ENCODE data around the gene ZNF565. TPM values are rescaled to one million over a fixed set of nuclear protein-coding genes. Genes with fewer than 3 reads are reported as not detected.

The ZNF565 gene
- total and polyA plus RNA-seq, 2 of the 13 experiments (the other 11 are each of a cell fraction or from before 2014, with no cell fraction given), result 1.8 to 5.2 TPM

DNA sequence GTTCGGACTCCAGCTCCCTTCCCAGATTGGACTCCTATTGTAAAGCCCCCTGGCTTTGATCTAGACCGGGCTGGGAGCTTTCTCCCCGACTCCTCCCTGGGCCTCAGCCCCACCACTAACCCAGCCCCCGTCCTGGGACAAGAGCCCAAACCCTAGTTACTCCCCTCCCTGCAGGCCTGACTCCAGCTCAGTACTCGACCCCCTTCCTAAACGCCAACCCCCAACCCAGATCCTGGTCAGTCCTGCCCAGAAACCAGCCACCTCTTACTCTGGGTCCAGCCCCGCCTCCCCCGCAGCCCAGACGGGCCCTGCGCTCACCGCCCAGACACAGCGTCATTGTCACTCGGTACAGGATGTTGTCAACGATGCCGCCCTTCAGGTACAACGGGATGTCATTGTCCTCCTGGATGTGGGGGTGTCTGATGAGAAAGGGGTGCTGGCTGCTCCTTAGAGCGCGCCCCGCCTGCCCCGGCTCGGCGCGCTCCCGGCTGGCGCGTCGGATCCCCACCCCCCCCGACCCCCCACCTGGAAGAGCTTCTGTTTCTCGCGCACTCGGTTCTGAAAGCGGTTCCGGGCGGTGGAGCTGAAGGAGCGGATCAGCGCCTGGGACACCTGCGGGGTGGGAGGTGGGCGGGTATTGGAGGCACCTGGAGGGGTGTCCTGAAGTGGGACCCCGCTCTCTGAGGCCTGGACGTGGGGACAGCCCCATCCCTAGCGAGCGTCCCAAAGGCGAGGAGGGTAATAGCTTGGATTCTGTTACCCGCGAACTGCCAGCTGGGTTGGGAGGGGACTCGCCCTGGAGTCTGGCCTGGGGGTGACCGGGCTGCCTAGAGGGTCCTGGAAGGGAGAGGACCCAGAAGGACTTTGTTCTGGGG lies 63.1 kb downstream of the ZNF565 start (continued):
- TF ChIP-seq, protein P1, sequence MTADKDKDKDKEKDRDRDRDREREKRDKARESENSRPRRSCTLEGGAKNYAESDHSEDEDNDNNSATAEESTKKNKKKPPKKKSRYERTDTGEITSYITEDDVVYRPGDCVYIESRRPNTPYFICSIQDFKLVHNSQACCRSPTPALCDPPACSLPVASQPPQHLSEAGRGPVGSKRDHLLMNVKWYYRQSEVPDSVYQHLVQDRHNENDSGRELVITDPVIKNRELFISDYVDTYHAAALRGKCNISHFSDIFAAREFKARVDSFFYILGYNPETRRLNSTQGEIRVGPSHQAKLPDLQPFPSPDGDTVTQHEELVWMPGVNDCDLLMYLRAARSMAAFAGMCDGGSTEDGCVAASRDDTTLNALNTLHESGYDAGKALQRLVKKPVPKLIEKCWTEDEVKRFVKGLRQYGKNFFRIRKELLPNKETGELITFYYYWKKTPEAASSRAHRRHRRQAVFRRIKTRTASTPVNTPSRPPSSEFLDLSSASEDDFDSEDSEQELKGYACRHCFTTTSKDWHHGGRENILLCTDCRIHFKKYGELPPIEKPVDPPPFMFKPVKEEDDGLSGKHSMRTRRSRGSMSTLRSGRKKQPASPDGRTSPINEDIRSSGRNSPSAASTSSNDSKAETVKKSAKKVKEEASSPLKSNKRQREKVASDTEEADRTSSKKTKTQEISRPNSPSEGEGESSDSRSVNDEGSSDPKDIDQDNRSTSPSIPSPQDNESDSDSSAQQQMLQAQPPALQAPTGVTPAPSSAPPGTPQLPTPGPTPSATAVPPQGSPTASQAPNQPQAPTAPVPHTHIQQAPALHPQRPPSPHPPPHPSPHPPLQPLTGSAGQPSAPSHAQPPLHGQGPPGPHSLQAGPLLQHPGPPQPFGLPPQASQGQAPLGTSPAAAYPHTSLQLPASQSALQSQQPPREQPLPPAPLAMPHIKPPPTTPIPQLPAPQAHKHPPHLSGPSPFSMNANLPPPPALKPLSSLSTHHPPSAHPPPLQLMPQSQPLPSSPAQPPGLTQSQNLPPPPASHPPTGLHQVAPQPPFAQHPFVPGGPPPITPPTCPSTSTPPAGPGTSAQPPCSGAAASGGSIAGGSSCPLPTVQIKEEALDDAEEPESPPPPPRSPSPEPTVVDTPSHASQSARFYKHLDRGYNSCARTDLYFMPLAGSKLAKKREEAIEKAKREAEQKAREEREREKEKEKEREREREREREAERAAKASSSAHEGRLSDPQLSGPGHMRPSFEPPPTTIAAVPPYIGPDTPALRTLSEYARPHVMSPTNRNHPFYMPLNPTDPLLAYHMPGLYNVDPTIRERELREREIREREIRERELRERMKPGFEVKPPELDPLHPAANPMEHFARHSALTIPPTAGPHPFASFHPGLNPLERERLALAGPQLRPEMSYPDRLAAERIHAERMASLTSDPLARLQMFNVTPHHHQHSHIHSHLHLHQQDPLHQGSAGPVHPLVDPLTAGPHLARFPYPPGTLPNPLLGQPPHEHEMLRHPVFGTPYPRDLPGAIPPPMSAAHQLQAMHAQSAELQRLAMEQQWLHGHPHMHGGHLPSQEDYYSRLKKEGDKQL (CRISPR knock-in tag; IDR thresholded peaks at IDR 0.05; ENCODE audit: low read depth), result no peak

DNA sequence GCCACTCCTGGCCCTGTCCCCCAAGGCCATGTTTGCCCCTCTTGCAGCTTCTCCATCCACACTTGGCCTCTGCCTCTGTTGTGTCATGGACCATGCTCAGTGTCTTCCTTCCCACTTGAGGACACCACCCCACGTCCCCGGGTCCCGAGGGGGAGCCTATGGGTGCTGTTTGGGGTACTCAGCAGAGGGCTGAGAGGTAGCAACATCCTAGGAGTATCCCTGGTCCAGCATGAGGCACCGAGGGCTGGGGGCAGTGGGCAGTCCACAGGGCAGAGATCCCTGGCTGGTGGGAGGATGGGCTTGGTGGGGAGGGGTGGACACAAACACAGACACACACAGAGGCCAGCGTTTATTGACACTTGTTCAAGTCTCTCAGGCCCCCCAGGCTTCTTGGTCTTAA lies 63.9 kb downstream of the ZNF565 start:
- POLR2A ChIA-PET, result no interaction called here
- DNase-seq (ENCODE audit: low spot score) (no peak), ATAC-seq (no peak), FAIRE-seq (no peak)
- H3K4me3 ChIP-seq (replicated peaks in 1 of 3; ENCODE audit: insufficient read depth in 1 of 3, low read depth in 2 of 3, low read length in 3 of 3), result no peak overlapping the region
- BruUV-seq (replicated peaks), result no TSS peak
- no peaks in the 10 kb centered on the region for H3K4me1 ChIP-seq (ENCODE audit: insufficient read depth, low read length)
- WGBS (ENCODE audit: low lambda C conversion rate), result 100% methylated on average over 4 of the region's 5 CpGs
- H3K9ac ChIP-seq (ENCODE audit: insufficient read depth, low read depth, low read length), result no peak overlapping the region
- H3K36me3 ChIP-seq (replicated peaks in 1 of 2; ENCODE audit: control insufficient read depth in 1 of 2, insufficient read depth in 2 of 2, low read length in 2 of 2), result peaks cover 26 to 45% of the 10 kb centered on the region in 2 experiments; a peak in 4 of 5 replicates
- no peaks in the 10 kb centered on the region for H3K27me3 ChIP-seq (ENCODE audit: control insufficient read depth in 1 of 2, insufficient read depth in 2 of 2, low read length in 2 of 2)
- TF ChIP-seq ZNF136 (CRISPR knock-in tag; IDR thresholded peaks at IDR 0.05; ENCODE audit: low read depth) (no peak), HMGA1 (CRISPR knock-in tag; conservative IDR thresholded peaks at IDR 0.05) (no peak), DNMT3B (CRISPR knock-in tag; conservative IDR thresholded peaks at IDR 0.05) (no peak), HNF4A (CRISPR knock-in tag; IDR thresholded peaks at IDR 0.05) (no peak)
- TF ChIP-seq, protein P2, sequence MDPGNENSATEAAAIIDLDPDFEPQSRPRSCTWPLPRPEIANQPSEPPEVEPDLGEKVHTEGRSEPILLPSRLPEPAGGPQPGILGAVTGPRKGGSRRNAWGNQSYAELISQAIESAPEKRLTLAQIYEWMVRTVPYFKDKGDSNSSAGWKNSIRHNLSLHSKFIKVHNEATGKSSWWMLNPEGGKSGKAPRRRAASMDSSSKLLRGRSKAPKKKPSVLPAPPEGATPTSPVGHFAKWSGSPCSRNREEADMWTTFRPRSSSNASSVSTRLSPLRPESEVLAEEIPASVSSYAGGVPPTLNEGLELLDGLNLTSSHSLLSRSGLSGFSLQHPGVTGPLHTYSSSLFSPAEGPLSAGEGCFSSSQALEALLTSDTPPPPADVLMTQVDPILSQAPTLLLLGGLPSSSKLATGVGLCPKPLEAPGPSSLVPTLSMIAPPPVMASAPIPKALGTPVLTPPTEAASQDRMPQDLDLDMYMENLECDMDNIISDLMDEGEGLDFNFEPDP (CRISPR knock-in tag; conservative IDR thresholded peaks at IDR 0.05), result no peak
- in situ Hi-C loops (cut with HindIII; ENCODE audit: extremely low pct_ligation_motif_present, low pct_unique_long_range_greater_than_20kb), result no loop called here
- H4K20me1 ChIP-seq (ENCODE audit: insufficient read depth, low read length), result no peaks in the 10 kb centered on the region
- intact Hi-C loops (cut with micrococcal nuclease; ENCODE audit: unreplicated experiment), result no loop called here
- no peaks in the 10 kb centered on the region for H3K9me3 ChIP-seq (ENCODE audit: low read length)
- H3K79me2 ChIP-seq (ENCODE audit: insufficient read depth, low read length), result no peaks in the 10 kb centered on the region
- no peak overlapping the region for H2AFZ ChIP-seq (ENCODE audit: low read length)
- H3K27ac ChIP-seq (ENCODE audit: extremely low read length, insufficient read depth, low read length), result no peak overlapping the region
- CTCF ChIA-PET (ENCODE audit: low intra/inter-chr PET ratio, low total read pairs), result no interaction called here
- H3K4me2 ChIP-seq (ENCODE audit: low read depth, low read length), result no peak overlapping the region

Data from HepG2 (cell line).